ENCODE results near the gene ST6GALNAC6.
A peak's percentile ranks its signal among the peaks of the same experiment; 100 is the strongest.
"Not testable (repeated sequence)": the region's sequence is repeated elsewhere in the genome, so short reads cannot be mapped to it uniquely, and the experiment has no call there.

The ST6GALNAC6 gene

DNA sequence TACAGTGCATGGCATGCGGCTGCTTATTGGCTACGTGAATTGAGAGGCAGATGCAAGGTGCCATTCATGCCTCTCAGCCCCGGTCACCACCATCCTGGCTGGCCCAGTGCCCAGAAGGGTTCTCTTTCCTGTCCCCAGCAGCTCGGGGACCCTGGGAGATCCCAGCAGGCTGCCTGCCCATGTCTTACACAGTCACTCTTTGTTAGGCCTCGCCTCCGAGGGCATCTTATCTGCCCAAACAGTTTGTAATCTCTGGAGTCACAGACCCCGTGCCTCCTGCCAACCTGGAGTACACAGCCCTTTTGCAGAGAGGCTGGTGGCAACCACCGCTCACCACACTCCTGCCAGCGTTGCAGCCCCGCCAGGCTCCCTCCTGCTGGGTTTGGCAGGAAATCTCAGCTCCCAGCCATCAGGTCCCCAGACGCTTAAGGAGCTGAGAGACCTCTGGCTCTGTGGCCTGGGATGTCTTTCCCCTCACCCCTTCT lies 14.9 kb downstream of the ST6GALNAC6 start:
- no peak overlapping the region for H3K4me3 ChIP-seq (replicated peaks; ENCODE audit: low read depth, low read length)
- TF ChIP-seq, protein P1, sequence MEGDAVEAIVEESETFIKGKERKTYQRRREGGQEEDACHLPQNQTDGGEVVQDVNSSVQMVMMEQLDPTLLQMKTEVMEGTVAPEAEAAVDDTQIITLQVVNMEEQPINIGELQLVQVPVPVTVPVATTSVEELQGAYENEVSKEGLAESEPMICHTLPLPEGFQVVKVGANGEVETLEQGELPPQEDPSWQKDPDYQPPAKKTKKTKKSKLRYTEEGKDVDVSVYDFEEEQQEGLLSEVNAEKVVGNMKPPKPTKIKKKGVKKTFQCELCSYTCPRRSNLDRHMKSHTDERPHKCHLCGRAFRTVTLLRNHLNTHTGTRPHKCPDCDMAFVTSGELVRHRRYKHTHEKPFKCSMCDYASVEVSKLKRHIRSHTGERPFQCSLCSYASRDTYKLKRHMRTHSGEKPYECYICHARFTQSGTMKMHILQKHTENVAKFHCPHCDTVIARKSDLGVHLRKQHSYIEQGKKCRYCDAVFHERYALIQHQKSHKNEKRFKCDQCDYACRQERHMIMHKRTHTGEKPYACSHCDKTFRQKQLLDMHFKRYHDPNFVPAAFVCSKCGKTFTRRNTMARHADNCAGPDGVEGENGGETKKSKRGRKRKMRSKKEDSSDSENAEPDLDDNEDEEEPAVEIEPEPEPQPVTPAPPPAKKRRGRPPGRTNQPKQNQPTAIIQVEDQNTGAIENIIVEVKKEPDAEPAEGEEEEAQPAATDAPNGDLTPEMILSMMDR (IDR thresholded peaks at IDR 0.05; ENCODE audit: low read length, missing control alignments) = no peak
- DNase-seq (ENCODE audit: low read depth) = no peak

DNA sequence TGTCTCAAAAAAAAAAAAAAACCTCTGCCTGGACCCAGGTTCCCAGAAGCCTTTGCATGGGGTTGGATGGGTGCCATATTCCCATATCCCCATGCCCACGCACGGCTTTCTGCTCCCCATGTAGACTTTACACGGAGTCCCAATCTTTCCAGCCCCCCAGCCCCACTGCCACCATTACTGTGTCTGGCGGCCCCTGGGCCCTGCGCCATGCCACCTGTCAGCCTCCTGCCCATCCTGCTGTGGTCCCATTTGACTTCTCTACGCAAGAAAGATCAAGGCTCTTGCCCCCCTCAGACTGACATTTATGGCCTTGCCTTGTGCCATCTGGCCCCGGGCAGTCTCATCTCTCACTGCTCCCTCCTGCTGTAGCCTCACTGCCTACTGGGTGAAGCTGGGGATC lies 15.4 kb downstream of the ST6GALNAC6 start:
- DNase-seq (ENCODE audit: low read depth) = no peak
- TF ChIP-seq, protein P1 (IDR thresholded peaks at IDR 0.05; ENCODE audit: low read length, missing control alignments) = no peak
- H3K4me3 ChIP-seq (replicated peaks; ENCODE audit: low read depth, low read length) = no peak overlapping the region

DNA sequence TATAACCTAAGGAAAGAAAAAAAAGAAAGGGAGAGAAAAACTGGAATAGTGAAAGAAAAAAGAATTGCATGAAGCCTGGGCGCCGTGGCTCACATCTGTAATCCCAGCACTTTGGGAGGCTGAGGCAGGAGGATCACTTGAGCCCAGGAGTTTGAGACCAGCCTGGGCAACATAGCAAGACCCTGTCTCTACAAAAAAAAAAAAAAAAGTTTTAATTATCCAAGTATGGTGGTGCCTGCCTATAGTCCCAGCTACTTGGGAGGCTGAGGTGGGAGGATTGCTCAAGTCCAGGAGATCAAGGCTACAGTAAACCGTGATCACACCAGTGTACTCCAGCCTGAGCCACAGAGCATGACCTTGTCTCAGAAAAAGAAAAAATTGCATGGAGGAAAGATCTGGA lies 17.7 kb downstream of the ST6GALNAC6 start:
- not testable (repeated sequence) for H3K4me3 ChIP-seq (replicated peaks; ENCODE audit: low read depth, low read length); DNase-seq (ENCODE audit: low read depth)

DNA sequence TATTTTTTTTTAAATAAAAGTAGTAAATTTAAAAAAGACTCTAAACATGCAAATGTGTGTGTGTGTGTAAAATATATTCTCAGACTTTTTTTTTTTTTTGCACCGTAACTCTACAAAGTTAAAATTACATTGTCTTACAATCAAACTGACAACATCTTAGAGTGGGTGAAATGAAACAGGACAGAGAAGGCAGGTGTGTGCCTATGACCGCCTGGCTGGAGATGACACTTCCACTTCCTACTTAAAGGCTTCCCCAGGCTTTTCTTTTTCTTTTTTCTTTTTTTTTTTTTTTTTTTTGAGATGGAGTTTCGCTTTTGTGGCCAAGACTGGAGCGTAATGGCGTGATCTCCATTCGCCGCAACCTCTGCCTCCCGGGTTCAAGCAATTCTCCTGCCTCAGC lies 19.3 kb downstream of the ST6GALNAC6 start:
- no peak for DNase-seq (ENCODE audit: low read depth)
- TF ChIP-seq, protein P1 (IDR thresholded peaks at IDR 0.05; ENCODE audit: low read length, missing control alignments) = no peak
- H3K4me3 ChIP-seq (replicated peaks; ENCODE audit: low read depth, low read length) = no peak overlapping the region

DNA sequence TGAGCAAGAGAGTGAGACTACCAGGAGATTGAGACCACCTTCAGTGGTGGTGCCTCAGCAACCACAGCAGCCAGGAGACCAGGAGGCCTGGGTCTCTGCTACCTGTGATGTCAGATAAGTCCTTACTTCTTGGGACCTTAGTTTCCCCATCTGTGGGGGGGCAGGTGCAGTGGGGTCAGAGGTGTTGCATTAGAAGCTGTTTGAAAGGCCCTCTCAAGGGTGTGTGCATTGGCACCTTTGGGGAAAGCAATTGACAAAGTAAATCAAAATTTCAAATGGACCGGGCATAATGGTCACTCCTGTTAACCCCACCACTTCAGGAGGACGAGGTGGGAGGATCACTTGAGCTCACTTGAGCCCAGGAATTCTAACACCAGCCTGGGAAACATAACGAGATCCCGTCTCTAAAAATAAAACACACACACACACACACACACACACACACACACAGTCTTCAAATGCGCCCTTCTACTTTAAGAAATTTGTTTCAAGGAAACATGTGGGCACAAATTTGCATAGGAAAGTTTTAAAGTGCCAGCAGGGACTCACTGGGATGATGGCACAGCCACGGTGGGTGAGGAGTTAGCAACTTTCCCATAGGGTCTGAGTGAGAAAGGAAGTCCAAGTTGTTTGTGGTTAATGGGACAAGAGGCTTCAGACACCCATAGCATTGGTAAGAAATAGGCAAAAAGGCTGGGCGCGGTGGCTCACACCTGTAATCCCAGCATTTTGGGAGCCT lies 20.6 kb downstream of the ST6GALNAC6 start:
- TF ChIP-seq, protein P1 (IDR thresholded peaks at IDR 0.05; ENCODE audit: low read length, missing control alignments) = no peak
- no peak for DNase-seq (ENCODE audit: low read depth)
- H3K4me3 ChIP-seq (replicated peaks; ENCODE audit: low read depth, low read length) = no peak overlapping the region

DNA sequence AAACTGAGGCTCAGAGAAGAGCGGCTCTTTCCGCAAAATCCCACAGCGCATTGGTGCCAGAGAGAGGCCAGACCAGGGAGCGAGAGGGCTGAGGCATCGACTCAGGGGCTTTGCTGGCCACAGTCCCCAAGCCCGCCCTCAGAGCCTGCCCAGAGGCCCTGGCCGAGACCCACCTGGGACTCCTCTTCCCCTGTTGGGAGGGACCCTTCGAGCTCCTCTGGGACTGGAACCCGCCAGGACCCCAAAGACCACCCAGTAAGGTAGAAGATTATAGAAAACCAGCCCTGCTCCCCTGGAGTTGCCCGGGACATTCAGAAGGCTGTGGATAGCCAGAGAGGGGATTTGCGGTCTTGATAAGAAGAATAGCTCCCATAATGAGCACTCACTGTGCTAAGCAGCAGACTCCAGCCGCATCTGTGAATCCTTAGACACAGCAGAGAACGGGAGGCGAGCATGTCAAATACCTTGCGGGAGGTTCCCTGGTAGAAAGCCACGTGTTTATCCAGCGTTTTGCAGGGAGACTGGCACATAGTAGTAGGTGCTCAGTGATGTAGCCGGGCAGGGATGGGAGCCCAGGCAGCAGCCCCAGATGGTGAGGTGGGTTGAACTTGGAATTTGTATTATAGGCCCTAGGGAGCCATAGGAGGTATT lies 21.3 kb downstream of the ST6GALNAC6 start:
- TF ChIP-seq, protein P1 (IDR thresholded peaks at IDR 0.05; ENCODE audit: low read length, missing control alignments) = no peak
- peak overlapping the region; percentile 60 for H3K4me3 ChIP-seq (replicated peaks; ENCODE audit: low read depth, low read length)
- no peak for DNase-seq (ENCODE audit: low read depth)

DNA sequence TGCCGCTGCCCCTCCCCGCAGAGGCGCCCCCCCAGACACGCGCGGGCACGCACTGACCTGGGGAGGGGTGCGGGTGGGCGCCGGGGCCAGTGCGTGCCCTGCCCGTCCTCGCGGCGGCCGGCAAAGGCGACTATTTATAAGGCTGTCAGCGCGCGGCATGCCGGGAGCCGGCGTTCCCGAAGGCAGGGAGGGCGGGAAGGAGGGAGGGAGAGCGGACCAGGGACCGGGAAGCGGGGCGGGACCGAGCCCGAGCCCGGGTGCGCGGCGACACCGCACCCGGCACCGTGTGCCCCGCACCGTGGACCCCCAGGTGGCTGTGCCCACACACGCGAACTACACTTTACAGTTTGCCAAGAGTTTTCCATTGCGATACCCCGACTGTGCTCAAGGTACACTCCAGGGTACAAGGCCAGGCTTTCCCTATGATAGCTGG lies 21.8 kb downstream of the ST6GALNAC6 start, which contains the start of gene AK1:
Gene AK1 (minus strand): TSS at position 110 of the 433 bp plus-strand sequence. CDS start 3,058 bp downstream, outside the sequence.
- TF ChIP-seq, protein P1 (IDR thresholded peaks at IDR 0.05; ENCODE audit: low read length, missing control alignments) = no peak
- peak; percentile 54 for DNase-seq (ENCODE audit: low read depth)
- H3K4me3 ChIP-seq (replicated peaks; ENCODE audit: low read depth, low read length) = peak within 1 kb of the TSS; percentile 60
